K562 (cell line): ENCODE measurements around the gene DPM2. TPM values are rescaled to one million over a fixed set of nuclear protein-coding genes. Genes with fewer than 3 reads are reported as not detected.

Source experiments
- EP300 ChIP-seq: IDR thresholded peaks from 2 replicates; pipeline ENCODE4 v1.6.1; 2012; ENCODE audit warnings: low read length, improper control_type of control experiment
- SIX5 ChIP-seq, 2 experiments: IDR thresholded peaks; 2 replicates each; pipeline ENCODE4 v1.6.1; 2011; ENCODE audit warnings: low read length in 2 of 2, borderline replicate concordance in 1 of 2, low read depth in 1 of 2, mild to moderate bottlenecking in 1 of 2, moderate library complexity in 1 of 2; ENCODE audit not compliant: insufficient read depth in 1 of 2
- ZNF253 ChIP-seq: fragments of 250-450 bp; sonication (Bioruptor Pico); conservative IDR thresholded peaks from 2 replicates; pipeline ENCODE4 v1.6.1; 2021; ENCODE audit warnings: mild to moderate bottlenecking
- polyA plus RNA-seq, 8 experiments: library from polyadenylated mRNA; depleted of rRNA in 4 of 8; stranded (reverse) in 5 of 8; unstranded in 3 of 8; fragments of >200 nt; fragmentation: Nextera tagmentation in 2 of 8; fragmentation: Illumina TruSeq in 1 of 8; extraction: Ambion mirVana in 2 of 8; extraction: Trizol in 1 of 8; gene quantifications; 2 replicates each; pipeline versions ENCODE4 v1.2.1 to v1.2.3, GENCODE V29; 2011 to 2014; ENCODE audit warnings: inconsistent platforms in 1 of 8, missing spikeins in 1 of 8
- total RNA-seq, 7 experiments: library from RNA; depleted of rRNA in 6 of 7; stranded (reverse); fragments of >200 nt in 6 of 7; fragmentation: Illumina TruSeq in 2 of 7; extraction: Trizol in 2 of 7; gene quantifications; 2 replicates each; pipeline versions ENCODE4 v1.2.1 to v1.2.3, GENCODE V29; 2011 to 2021; ENCODE audit warnings: low replicate concordance in 1 of 7
- TF ChIP-seq, protein P1 (sequence below): fragments of 450-650 bp; IDR thresholded peaks from 2 replicates; pipeline ENCODE4 v1.6.1; 2018; ENCODE audit not compliant: partially characterized antibody
- TF ChIP-seq, protein P2 (sequence below): fragments of 450-650 bp; IDR thresholded peaks from 2 replicates; pipeline ENCODE4 v1.6.1; 2016
- TF ChIP-seq, protein P3 (sequence below): IDR thresholded peaks from 2 replicates; pipeline ENCODE4 v1.6.1; 2016; ENCODE audit warnings: missing genetic modification characterization, missing compliant biosample characterization

Gene DPM2
- total and polyA plus RNA-seq, 9 of the 15 experiments (the other 6 are each of a cell fraction or from before 2014, with no cell fraction given): 43.5 to 126 (median 71.1) TPM

DNA sequence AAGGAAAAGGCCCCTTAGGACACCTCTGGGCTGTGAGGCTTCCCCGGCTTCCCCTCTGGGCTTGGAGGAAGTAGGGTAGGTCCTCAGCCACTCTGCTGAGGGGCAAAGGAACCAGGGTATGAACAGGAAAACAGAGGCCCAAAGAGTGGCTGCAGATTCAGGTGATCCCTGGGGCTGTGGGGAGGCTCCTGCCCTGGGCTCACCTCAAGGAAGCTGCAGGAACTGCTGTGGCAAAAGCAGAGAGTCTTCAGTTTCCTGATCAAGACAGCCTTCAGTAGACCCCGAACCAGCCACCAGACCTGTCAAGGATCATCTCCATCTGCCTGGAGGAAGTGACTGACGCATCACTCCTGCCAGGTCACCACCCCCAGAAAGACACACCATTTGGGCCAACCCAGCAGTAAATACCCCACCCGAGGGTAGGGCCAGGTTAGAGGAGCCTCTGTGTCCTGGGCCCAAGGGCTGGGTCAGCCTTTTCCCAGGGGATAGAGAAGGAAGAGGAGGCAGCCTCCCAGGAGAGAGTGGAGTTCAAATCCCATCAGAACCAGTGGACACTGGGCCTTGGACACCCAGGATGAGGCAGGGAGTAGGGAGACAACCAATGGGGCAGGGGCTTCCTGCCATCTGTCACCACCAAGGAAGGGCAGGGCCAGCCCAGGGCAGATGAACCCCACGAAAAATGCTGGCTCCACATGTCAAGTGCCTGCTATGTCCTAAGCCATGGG is 32.5 kb downstream of the DPM2 start (continued):
- TF ChIP-seq, protein P1, sequence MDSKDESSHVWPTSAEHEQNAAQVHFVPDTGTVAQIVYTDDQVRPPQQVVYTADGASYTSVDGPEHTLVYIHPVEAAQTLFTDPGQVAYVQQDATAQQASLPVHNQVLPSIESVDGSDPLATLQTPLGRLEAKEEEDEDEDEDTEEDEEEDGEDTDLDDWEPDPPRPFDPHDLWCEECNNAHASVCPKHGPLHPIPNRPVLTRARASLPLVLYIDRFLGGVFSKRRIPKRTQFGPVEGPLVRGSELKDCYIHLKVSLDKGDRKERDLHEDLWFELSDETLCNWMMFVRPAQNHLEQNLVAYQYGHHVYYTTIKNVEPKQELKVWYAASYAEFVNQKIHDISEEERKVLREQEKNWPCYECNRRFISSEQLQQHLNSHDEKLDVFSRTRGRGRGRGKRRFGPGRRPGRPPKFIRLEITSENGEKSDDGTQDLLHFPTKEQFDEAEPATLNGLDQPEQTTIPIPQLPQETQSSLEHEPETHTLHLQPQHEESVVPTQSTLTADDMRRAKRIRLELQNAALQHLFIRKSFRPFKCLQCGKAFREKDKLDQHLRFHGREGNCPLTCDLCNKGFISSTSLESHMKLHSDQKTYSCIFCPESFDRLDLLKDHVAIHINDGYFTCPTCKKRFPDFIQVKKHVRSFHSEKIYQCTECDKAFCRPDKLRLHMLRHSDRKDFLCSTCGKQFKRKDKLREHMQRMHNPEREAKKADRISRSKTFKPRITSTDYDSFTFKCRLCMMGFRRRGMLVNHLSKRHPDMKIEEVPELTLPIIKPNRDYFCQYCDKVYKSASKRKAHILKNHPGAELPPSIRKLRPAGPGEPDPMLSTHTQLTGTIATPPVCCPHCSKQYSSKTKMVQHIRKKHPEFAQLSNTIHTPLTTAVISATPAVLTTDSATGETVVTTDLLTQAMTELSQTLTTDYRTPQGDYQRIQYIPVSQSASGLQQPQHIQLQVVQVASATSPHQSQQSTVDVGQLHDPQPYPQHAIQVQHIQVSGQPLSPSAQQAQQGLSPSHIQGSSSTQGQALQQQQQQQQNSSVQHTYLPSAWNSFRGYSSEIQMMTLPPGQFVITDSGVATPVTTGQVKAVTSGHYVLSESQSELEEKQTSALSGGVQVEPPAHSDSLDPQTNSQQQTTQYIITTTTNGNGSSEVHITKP: peak; percentile 83
- TF ChIP-seq EP300 (no peak), ZNF253 (no peak), SIX5 (IDR thresholded peaks at IDR 0.05; ENCODE audit: borderline replicate concordance in 1 of 2, insufficient read depth in 1 of 2, low read depth in 1 of 2, low read length in 2 of 2) (no peak)
- TF ChIP-seq, protein P2, sequence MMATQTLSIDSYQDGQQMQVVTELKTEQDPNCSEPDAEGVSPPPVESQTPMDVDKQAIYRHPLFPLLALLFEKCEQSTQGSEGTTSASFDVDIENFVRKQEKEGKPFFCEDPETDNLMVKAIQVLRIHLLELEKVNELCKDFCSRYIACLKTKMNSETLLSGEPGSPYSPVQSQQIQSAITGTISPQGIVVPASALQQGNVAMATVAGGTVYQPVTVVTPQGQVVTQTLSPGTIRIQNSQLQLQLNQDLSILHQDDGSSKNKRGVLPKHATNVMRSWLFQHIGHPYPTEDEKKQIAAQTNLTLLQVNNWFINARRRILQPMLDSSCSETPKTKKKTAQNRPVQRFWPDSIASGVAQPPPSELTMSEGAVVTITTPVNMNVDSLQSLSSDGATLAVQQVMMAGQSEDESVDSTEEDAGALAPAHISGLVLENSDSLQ: peak; percentile 55; the same call in 1 of the 2 replicates
- TF ChIP-seq, protein P3, sequence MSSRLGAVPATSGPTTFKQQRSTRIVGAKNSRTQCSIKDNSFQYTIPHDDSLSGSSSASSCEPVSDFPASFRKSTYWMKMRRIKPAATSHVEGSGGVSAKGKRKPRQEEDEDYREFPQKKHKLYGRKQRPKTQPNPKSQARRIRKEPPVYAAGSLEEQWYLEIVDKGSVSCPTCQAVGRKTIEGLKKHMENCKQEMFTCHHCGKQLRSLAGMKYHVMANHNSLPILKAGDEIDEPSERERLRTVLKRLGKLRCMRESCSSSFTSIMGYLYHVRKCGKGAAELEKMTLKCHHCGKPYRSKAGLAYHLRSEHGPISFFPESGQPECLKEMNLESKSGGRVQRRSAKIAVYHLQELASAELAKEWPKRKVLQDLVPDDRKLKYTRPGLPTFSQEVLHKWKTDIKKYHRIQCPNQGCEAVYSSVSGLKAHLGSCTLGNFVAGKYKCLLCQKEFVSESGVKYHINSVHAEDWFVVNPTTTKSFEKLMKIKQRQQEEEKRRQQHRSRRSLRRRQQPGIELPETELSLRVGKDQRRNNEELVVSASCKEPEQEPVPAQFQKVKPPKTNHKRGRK (tag): no peak
